SK-N-SH (cell line): ENCODE data around the gene HHEX. TPM values are rescaled to one million over a fixed set of nuclear protein-coding genes. Genes with fewer than 3 reads are reported as not detected.

ENCODE experiments used
- CTCF ChIA-PET: fragments of 300-600, 350-600 bp; formaldehyde crosslinking; extraction: SDS; loops from one replicate; lab custom pipeline; 2021; lab: Yijun Ruan, JAX
- POLR2A ChIA-PET: fragments of 350-600 bp; sonication (Branson Sonifier 250); formaldehyde crosslinking; extraction: SDS; loops from one replicate; lab custom pipeline; 2020; ENCODE audit warnings: antibody characterized with exemption, inconsistent platforms; lab: Yijun Ruan, JAX
- DNase-seq: peaks from one replicate; pipeline ENCODE4 v3.0.0; 2012
- H2AFZ ChIP-seq: fragments of 200-600 bp; sonication (generic); 2 replicates; pipeline ENCODE4 v1.8.1; 2016; ENCODE audit warnings: antibody characterized with exemption, mild to moderate bottlenecking, low read depth
- H3F3A ChIP-seq: fragments of 200-600 bp; sonication (generic); replicated peaks from 2 replicates; pipeline ENCODE3; 2016; ENCODE audit warnings: antibody characterized with exemption, mild to moderate bottlenecking; ENCODE audit not compliant: insufficient read depth
- H3K27ac ChIP-seq, 2 experiments: fragments of 200-500 bp in 1 of 2; fragments of 200-600 bp in 1 of 2; sonication (Bioruptor generic) in 1 of 2; sonication (generic), shearing (Covaris generic) in 1 of 2; 2 replicates each; pipeline versions ENCODE4 v1.5.1 to v1.6.1; 2014 to 2016; ENCODE audit warnings: low read depth in 2 of 2, inconsistent platforms in 1 of 2, low read length in 1 of 2, mild to moderate bottlenecking in 1 of 2, mixed read lengths in 1 of 2
- H3K27me3 ChIP-seq: fragments of 200-600 bp; sonication (generic), shearing (Covaris generic); 2 replicates; pipeline ENCODE4 v1.6.1; 2016; ENCODE audit warnings: mixed run types; ENCODE audit not compliant: insufficient read depth
- H3K36me3 ChIP-seq, 2 experiments: fragments of 200-500 bp in 1 of 2; fragments of 200-600 bp in 1 of 2; sonication (Bioruptor generic) in 1 of 2; sonication (generic) in 1 of 2; replicated peaks in 1 of 2; 2 replicates each; pipeline versions ENCODE3 to v1.5.1; 2014 to 2016; ENCODE audit warnings: low read length in 1 of 2, mild to moderate bottlenecking in 1 of 2; ENCODE audit not compliant: insufficient read depth in 2 of 2, control insufficient read depth in 1 of 2
- H3K4me1 ChIP-seq, 2 experiments: fragments of 200-500 bp in 1 of 2; fragments of 200-600 bp in 1 of 2; sonication (Bioruptor generic) in 1 of 2; sonication (generic), shearing (Covaris generic) in 1 of 2; 2 replicates each; pipeline versions ENCODE4 v1.5.1 to v1.6.1; 2014 to 2016; ENCODE audit warnings: low read depth in 1 of 2, low read length in 1 of 2, mixed run types in 1 of 2; ENCODE audit not compliant: insufficient read depth in 2 of 2, control insufficient read depth in 1 of 2
- H3K4me2 ChIP-seq: fragments of 200-600 bp; sonication (generic), shearing (Covaris generic); 2 replicates; pipeline ENCODE4 v1.6.1; 2017; ENCODE audit warnings: mixed run types
- H3K4me3 ChIP-seq, 2 experiments: fragments of 200-500 bp in 1 of 2; fragments of 200-600 bp in 1 of 2; sonication (Bioruptor generic) in 1 of 2; sonication (generic), shearing (Covaris generic) in 1 of 2; 2 replicates each; pipeline versions ENCODE4 v1.5.1 to v1.8.1; 2014 to 2016; ENCODE audit warnings: low read depth in 2 of 2, inconsistent platforms in 1 of 2, low read length in 1 of 2, mild to moderate bottlenecking in 1 of 2, mixed read lengths in 1 of 2, moderate library complexity in 1 of 2
- H3K79me2 ChIP-seq: fragments of 200-600 bp; sonication (generic); 2 replicates; pipeline ENCODE4 v1.8.1; 2017; ENCODE audit warnings: mild to moderate bottlenecking; ENCODE audit not compliant: insufficient read depth
- H3K9ac ChIP-seq: fragments of 200-600 bp; sonication (generic); 2 replicates; pipeline ENCODE4 v1.6.1; 2017; ENCODE audit warnings: mixed run types
- H3K9me2 ChIP-seq: fragments of 200-600 bp; sonication (generic); 2 replicates; pipeline ENCODE4 v1.6.1; 2017; ENCODE audit warnings: mixed run types
- H3K9me3 ChIP-seq: fragments of 200-600 bp; sonication (generic); 2 replicates; pipeline ENCODE4 v1.6.1; 2017; ENCODE audit warnings: mixed run types, mild to moderate bottlenecking, moderate library complexity
- H4K20me1 ChIP-seq: fragments of 200-600 bp; sonication (generic); 2 replicates; pipeline ENCODE4 v1.6.1; 2017; ENCODE audit warnings: mild to moderate bottlenecking, mixed run types; ENCODE audit not compliant: insufficient read depth
- CTCF ChIP-seq: fragments of 200-600 bp; sonication (generic); IDR thresholded peaks from 2 replicates; pipeline ENCODE4 v1.6.1; 2017; ENCODE audit warnings: antibody characterized with exemption, mild to moderate bottlenecking, moderate library complexity
- FOSL2 ChIP-seq: IDR thresholded peaks from 2 replicates; pipeline ENCODE4 v1.4.0; 2012; ENCODE audit warnings: low read depth, mild to moderate bottlenecking, moderate library complexity, borderline replicate concordance
- GABPA ChIP-seq: IDR thresholded peaks from 2 replicates; pipeline ENCODE4 v1.4.0; 2012; ENCODE audit warnings: low read depth, mild to moderate bottlenecking
- GATA2 ChIP-seq: sonication (generic); formaldehyde crosslinking; IDR thresholded peaks from 2 replicates; pipeline ENCODE4 v1.5.0; 2020; ENCODE audit warnings: mild to moderate bottlenecking, missing genetic modification reagents
- PBX3 ChIP-seq: IDR thresholded peaks from 2 replicates; pipeline ENCODE4; 2012
- POLR2AphosphoS5 ChIP-seq: IDR thresholded peaks from 2 replicates; pipeline ENCODE4 v1.6.1; 2012; ENCODE audit warnings: low read depth, low read length
- RCOR1 ChIP-seq: fragments of 150-350 bp; IDR thresholded peaks from 2 replicates; pipeline ENCODE4 v1.6.1; 2017; ENCODE audit warnings: antibody characterized with exemption, low read length
- RFX5 ChIP-seq: IDR thresholded peaks from 2 replicates; pipeline ENCODE4 v1.6.1; 2012; ENCODE audit warnings: mild to moderate bottlenecking, improper control_type of control experiment, low read length
- SMC3 ChIP-seq: IDR thresholded peaks from 2 replicates; pipeline ENCODE4 v1.6.1; 2012; ENCODE audit warnings: low read depth, low read length, improper control_type of control experiment
- TAF1 ChIP-seq: IDR thresholded peaks from 2 replicates; pipeline ENCODE4 v1.6.1; 2012; ENCODE audit warnings: low read depth, mild to moderate bottlenecking, low read length, moderate library complexity, borderline replicate concordance
- TCF12 ChIP-seq: IDR thresholded peaks from 2 replicates; pipeline ENCODE4 v1.4.0; 2012
- USF2 ChIP-seq: fragments of 150-350 bp; IDR thresholded peaks from 2 replicates; pipeline ENCODE4 v1.6.1; 2017; ENCODE audit warnings: antibody characterized with exemption, low read length, low read depth, borderline replicate concordance
- YY1 ChIP-seq: IDR thresholded peaks from 2 replicates; pipeline ENCODE4 v1.4.0; 2012; ENCODE audit warnings: low read depth, mild to moderate bottlenecking
- WGBS: methylation state at CpG from one replicate; pipeline ENCODE4 v1.1.6; 2017; ENCODE audit warnings: low lambda C conversion rate; 5-methylcytosine and 5-hydroxymethylcytosine counted together
- polyA plus RNA-seq, 3 experiments: library from polyadenylated mRNA; depleted of rRNA; stranded (reverse); fragments of >200 nt; gene quantifications; 2 replicates each; pipeline ENCODE4 v1.2.3, GENCODE V29; 2012

The HHEX gene
- polyA plus RNA-seq, 1 of the 3 experiments (the other 2 are of a cell fraction) = 1.1 TPM

GRCh38 chr10:92699518-92700381 is 10.0 kb downstream of the HHEX start:
- H2AFZ ChIP-seq = peak overlapping the region; percentile 86
- TF ChIP-seq GATA2 (CRISPR knock-in tag) (no peak), CTCF (no peak), GABPA (peak; percentile 57; the same call in 1 of the 2 replicates), RFX5 (no peak), TAF1 (peak; percentile 44; the same call in 1 of the 2 replicates), TCF12 (no peak)
- CTCF ChIA-PET = no interaction called here
- H3F3A ChIP-seq = peaks cover under 1% of the 10 kb centered on the region
- H3K9me3 ChIP-seq = no peaks in the 10 kb centered on the region
- peak overlapping the region in 1 of 2 experiments; percentile 7; a peak in 1 of 4 replicates for H3K27ac ChIP-seq
- H3K4me3 ChIP-seq = peak overlapping the region in 1 of 2 experiments; percentile 36; a peak in 3 of 4 replicates
- H3K27me3 ChIP-seq = no peaks in the 10 kb centered on the region
- no peaks in the 10 kb centered on the region for H3K79me2 ChIP-seq
- DNase-seq = peak; percentile 73
- peak overlapping the region; percentile 78 for H3K4me2 ChIP-seq
- 25% methylated on average over 32 of the region's 32 CpGs for WGBS
- H3K4me1 ChIP-seq = peaks cover 0 to 9% of the 10 kb centered on the region in 2 experiments; a peak in 2 of 4 replicates
- H3K9ac ChIP-seq = peak overlapping the region; percentile 42; the same call in 1 of the 2 replicates
- no peaks in the 10 kb centered on the region for H3K36me3 ChIP-seq
- H3K9me2 ChIP-seq = no peaks in the 10 kb centered on the region
- no peaks in the 10 kb centered on the region for H4K20me1 ChIP-seq
- POLR2A ChIA-PET = no interaction called here

- H3K36me3 ChIP-seq = no peaks in the 10 kb centered on the region
- no peaks in the 10 kb centered on the region for H3K9me3 ChIP-seq
- no peak overlapping the region for H3K9ac ChIP-seq
- H3F3A ChIP-seq = no peaks in the 10 kb centered on the region
- WGBS = 86% methylated on average over 4 of the region's 4 CpGs
- no peak overlapping the region for H3K27ac ChIP-seq
- no peaks in the 10 kb centered on the region for H4K20me1 ChIP-seq
- H3K9me2 ChIP-seq = no peaks in the 10 kb centered on the region
- POLR2A ChIA-PET = no interaction called here
- no peak overlapping the region for H3K4me2 ChIP-seq
- peaks cover 0 to 9% of the 10 kb centered on the region in 2 experiments; a peak in 2 of 4 replicates for H3K4me1 ChIP-seq
- no peaks in the 10 kb centered on the region for H3K79me2 ChIP-seq
- H2AFZ ChIP-seq = no peak overlapping the region
- TF ChIP-seq GATA2 (CRISPR knock-in tag) (no peak), PBX3 (no peak), GABPA (no peak), RCOR1 (no peak), YY1 (no peak), POLR2AphosphoS5 (no peak), USF2 (no peak), FOSL2 (no peak), SMC3 (no peak)
- H3K27me3 ChIP-seq = no peaks in the 10 kb centered on the region
- H3K4me3 ChIP-seq = no peak overlapping the region
- CTCF ChIA-PET = no interaction called here
- DNase-seq = no peak
Measured at GRCh38 chr10:92702301-92702916, 12.7 kb downstream of the HHEX start.
